Immature natural killer cell (primary cell): ENCODE results near the gene MMP24OS. TPM values are rescaled to one million over a fixed set of nuclear protein-coding genes. Genes with fewer than 3 reads are reported as not detected.

Experiments used
- DNase-seq, 3 donors: peaks; one replicate each; pipeline ENCODE4 v3.0.0; 2022; ENCODE audit warnings: mixed read lengths in 1 of 3
- H3K27ac Mint-ChIP-seq, 6 donors: one replicate each; pipeline ENCODE4 v1.8.0; 2020; ENCODE audit warnings: mixed read lengths in 6 of 6, mild to moderate bottlenecking in 5 of 6, inconsistent platforms in 4 of 6, moderate library complexity in 3 of 6
- H3K27me3 Mint-ChIP-seq, 3 donors: one replicate each; pipeline ENCODE4 v1.8.0; 2020 to 2021; ENCODE audit warnings: low read depth in 3 of 3, mild to moderate bottlenecking in 3 of 3, mixed read lengths in 3 of 3, moderate library complexity in 3 of 3, inconsistent platforms in 1 of 3
- H3K36me3 Mint-ChIP-seq, 3 donors: one replicate each; pipeline ENCODE4 v1.8.0; 2020; ENCODE audit warnings: mixed read lengths in 3 of 3, inconsistent platforms in 2 of 3, mild to moderate bottlenecking in 2 of 3
- H3K4me1 Mint-ChIP-seq, 2 donors: one replicate each; pipeline ENCODE4 v1.8.0; 2020; ENCODE audit warnings: inconsistent platforms in 2 of 2, mild to moderate bottlenecking in 2 of 2, mixed read lengths in 2 of 2, moderate library complexity in 1 of 2
- H3K4me3 Mint-ChIP-seq, 5 donors: one replicate each; pipeline ENCODE4 v1.8.0; 2020; ENCODE audit warnings: mild to moderate bottlenecking in 5 of 5, mixed read lengths in 5 of 5, inconsistent platforms in 3 of 5, moderate library complexity in 3 of 5
- H3K9me3 Mint-ChIP-seq, 6 donors: one replicate each; pipeline ENCODE4 v1.8.0; 2020; ENCODE audit warnings: mild to moderate bottlenecking in 6 of 6, mixed read lengths in 6 of 6, inconsistent platforms in 4 of 6, moderate library complexity in 3 of 6
- polyA plus RNA-seq, 3 donors: library from polyadenylated mRNA; unstranded; fragments of 300-500 nt; fragmentation: Illumina TruSeq; gene quantifications; one replicate each; pipeline ENCODE4 v1.2.3, GENCODE V29; 2021

Gene MMP24OS
- polyA plus RNA-seq, 3 donors from 2014 or later = 5.1 to 22.2 (median 17.7) TPM

DNA sequence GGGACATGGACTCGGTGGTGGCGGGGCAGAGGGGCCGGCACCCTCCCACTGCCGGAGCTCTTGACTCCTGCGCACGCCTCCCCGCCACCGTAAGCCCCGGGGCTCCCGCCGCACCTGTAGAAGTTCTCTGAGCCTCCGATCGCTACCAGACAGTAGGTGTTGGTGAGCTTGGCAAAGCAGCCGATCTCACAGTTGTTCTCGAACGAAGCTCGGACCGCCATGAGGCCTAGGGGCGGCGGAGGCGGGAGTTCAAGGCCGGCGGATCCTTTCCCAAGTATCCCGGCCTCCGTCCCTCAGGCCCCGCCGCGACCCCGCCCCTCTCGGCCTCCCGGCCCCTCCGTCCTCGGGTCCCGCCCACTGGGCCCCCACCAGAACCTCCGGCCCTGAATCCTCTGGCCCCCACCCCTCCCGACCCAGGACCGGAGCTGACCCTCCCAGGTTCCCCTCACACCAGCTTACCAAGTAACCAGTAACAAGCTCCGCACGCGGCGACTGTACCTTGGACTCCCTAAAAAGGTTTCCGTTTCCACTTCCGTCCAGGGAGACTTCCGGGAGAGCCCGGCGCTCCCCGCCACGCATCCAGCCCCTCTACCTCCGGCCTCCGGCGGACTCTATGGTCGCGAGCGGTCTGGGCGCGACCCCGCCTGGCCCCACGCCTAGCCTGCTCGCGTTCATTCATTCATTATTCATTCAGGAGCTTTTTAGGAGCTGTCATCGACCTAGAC, 6.5 kb upstream of the MMP24OS start, which contains the start of gene EIF6:
EIF6 (minus strand) TSS at position 506 of the 725 bp plus-strand sequence; CDS start at position 221, 285 bp downstream.
- peak within 1 kb of the TSS; percentile 85 to 97 (median 92) for H3K4me3 Mint-ChIP-seq
- peaks cover 31 to 36% of the 10 kb centered on the region in 2 donors for H3K4me1 Mint-ChIP-seq
- peak within 1 kb of the TSS; percentile 81 to 95 (median 91) for H3K27ac Mint-ChIP-seq
- H3K36me3 Mint-ChIP-seq = peaks cover 7 to 15% (median 12%) of the 10 kb centered on the region in 3 donors
- H3K9me3 Mint-ChIP-seq = no peaks in the 10 kb centered on the region
- no peaks in the 10 kb centered on the region for H3K27me3 Mint-ChIP-seq
- DNase-seq = peak; percentile 75 to 84 (median 80)

DNA sequence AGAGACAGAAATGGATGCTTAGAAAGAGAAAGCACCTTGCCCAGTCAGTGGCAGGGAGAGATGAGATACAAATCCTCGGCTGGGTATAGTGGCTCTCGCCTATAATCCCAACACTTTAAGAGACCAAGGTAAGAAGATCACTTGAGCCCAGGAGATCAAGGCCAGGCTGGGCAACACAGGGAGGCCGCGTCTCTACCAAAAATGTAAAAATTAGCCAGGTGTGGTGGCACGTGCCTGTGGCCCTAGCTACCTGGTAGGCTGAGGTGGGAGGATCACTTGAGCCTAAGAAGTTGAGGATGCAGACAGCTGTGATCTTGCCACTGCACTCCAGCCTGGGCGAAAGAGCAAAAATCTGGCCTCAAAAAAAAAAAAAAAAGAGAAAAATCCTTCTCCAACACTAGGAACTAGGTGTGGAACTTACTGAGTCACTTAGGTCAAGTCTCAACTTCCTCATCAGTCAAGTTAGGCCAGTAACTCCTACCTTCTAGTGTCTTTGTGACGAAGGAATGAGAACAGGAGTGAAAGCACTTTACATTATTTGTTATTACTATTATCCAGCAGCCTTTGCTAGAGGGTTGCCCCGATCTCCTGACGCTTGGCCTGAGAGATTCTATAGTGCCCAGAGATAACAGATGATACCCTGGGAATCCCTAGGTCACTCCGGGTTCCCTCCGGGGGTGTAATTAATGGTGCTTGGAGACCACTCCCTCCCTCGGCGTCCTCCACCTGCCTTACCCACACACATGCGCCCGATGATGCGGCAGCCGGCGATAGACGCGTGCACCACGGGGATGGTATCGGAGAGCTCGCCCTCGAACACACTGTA, 5.7 kb upstream of the MMP24OS start:
- Mint-ChIP-seq H3K4me3 (peak overlapping the region; percentile 85 to 97 (median 92)), H3K4me1 (peaks cover 31 to 36% of the 10 kb centered on the region in 2 donors), H3K9me3 (no peaks in the 10 kb centered on the region), H3K36me3 (peaks cover 7 to 23% (median 15%) of the 10 kb centered on the region in 3 donors), H3K27ac (peak overlapping the region; percentile 81 to 95 (median 91)), H3K27me3 (no peaks in the 10 kb centered on the region)
- DNase-seq = no peak

DNA sequence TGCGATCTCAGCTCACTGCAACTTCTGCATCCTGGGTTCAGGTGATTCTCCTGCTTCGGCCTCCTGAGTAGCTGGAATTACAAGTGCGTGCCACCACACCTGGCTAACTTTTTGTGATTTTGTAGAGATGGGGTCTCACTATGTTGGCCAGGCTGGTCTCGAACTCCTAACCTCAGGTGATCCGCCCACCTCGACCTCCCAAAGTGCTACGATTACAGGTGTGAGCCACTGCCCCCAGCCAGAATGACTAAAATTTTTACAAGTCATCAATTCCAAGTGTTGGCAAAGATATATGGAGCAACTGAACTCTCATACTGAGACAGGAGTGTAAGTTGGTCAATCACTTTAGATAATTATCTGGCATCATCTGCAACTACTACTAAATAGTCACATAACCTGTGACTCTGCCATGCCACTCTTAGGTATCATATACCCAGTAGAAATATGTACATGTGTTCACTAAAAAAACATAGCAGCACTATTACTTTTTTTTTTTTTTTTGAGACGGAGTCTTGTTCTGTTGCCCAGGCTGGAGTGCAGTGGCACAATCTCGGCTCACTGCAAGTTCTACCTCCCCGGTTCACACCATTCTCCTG, 3.7 kb upstream of the MMP24OS start:
- DNase-seq = no peak
- Mint-ChIP-seq H3K27ac (peak overlapping the region in 2 of 6 donors; percentile 16 to 34), H3K4me3 (no peak overlapping the region), H3K27me3 (peaks cover 0 to 7% (median 3%) of the 10 kb centered on the region in 3 donors), H3K9me3 (no peaks in the 10 kb centered on the region), H3K36me3 (peaks cover 7 to 26% (median 15%) of the 10 kb centered on the region in 3 donors), H3K4me1 (peaks cover 43 to 46% of the 10 kb centered on the region in 2 donors)

DNA sequence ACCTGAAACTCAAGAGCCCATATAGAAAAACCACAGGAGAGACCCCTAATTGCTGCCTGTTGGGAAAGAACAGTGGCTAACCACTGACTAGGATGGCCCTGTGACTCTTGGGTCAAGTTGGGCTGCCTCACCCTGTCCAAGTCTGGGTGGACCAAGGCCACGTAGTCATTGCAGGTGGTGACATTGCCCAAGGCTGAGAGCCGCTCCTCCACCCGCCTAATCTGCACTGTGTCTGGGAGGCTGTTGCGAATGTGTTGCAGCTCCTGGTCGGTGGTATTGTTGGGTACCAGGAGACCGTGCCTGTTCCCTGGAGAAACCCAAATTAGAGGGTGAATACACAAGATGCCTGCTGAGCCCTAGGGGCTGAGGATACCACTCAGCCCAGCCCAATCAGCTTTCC, 2.6 kb upstream of the MMP24OS start:
- Mint-ChIP-seq H3K4me3 (no peak overlapping the region), H3K9me3 (no peaks in the 10 kb centered on the region), H3K27ac (peak overlapping the region in 3 of 6 donors; percentile 90 to 97 (median 92)), H3K27me3 (peaks cover 0 to 7% (median 3%) of the 10 kb centered on the region in 3 donors), H3K4me1 (peaks cover 40 to 46% of the 10 kb centered on the region in 2 donors), H3K36me3 (peaks cover 7 to 26% (median 15%) of the 10 kb centered on the region in 3 donors)
- no peak for DNase-seq

DNA sequence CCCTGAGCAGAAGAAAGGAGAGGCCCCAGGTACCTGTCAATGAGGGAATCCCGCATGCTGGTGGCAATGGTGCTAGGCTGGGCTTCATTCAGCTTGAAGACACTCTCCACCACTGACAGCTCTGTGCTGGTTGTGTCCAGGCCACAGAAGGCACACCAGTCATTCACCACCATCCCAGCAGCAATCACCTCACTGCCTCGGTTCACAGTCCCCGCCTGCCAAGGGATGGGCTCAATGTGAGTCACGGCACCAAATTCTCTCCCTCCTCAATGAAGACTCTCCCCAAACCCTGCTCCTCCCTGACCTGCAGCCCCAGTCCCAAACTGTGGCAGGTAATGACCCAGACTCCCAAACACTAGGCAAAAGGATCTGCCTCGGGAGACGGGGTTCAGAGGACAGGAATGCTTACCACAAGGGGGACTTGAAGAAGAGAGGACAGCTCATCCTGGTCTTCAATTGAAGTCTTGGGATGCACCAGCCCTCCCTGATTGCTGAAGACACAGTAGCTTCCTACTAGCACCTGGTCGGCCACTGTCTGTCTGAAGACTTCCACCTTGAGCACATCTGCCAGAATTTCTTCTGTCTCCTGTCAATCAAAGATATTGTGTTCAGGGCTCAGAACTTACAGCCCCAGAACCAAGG, 1.7 kb upstream of the MMP24OS start:
- peaks cover 0 to 7% (median 3%) of the 10 kb centered on the region in 3 donors for H3K27me3 Mint-ChIP-seq
- H3K36me3 Mint-ChIP-seq = peaks cover 7 to 26% (median 15%) of the 10 kb centered on the region in 3 donors
- no peaks in the 10 kb centered on the region for H3K9me3 Mint-ChIP-seq
- peak overlapping the region in 1 of 5 donors; percentile 18 for H3K4me3 Mint-ChIP-seq
- peak overlapping the region; percentile 89 to 97 (median 90) for H3K27ac Mint-ChIP-seq
- DNase-seq = no peak
- H3K4me1 Mint-ChIP-seq = peaks cover 37 to 40% of the 10 kb centered on the region in 2 donors

DNA sequence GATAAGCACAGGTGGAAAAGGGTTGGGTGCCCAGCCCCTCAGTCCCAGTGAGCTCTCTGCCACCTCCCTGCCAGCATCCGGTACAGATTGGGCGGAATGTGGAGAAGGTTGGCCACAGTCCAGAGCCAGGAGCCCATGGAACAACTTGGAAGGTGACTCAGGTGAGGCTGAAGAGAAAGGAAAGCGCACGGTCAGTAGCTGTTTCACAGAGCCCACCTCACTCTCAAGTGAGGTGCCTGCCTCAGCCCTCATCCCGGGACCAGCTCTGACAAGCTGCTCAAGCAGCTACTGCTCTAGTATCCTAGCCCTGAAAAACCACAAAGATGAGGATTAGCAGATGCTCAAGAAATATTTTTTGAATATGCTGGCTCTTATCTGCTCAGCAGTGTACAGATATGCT, 1.1 kb upstream of the MMP24OS start:
- peaks cover 7 to 26% (median 15%) of the 10 kb centered on the region in 3 donors for H3K36me3 Mint-ChIP-seq
- H3K27me3 Mint-ChIP-seq = peaks cover 0 to 7% (median 3%) of the 10 kb centered on the region in 3 donors
- H3K4me1 Mint-ChIP-seq = peaks cover 35 to 36% of the 10 kb centered on the region in 2 donors
- no peak for DNase-seq
- H3K27ac Mint-ChIP-seq = peak overlapping the region; percentile 89 to 97 (median 90)
- H3K9me3 Mint-ChIP-seq = no peaks in the 10 kb centered on the region
- peak overlapping the region in 1 of 5 donors; percentile 98 for H3K4me3 Mint-ChIP-seq

DNA sequence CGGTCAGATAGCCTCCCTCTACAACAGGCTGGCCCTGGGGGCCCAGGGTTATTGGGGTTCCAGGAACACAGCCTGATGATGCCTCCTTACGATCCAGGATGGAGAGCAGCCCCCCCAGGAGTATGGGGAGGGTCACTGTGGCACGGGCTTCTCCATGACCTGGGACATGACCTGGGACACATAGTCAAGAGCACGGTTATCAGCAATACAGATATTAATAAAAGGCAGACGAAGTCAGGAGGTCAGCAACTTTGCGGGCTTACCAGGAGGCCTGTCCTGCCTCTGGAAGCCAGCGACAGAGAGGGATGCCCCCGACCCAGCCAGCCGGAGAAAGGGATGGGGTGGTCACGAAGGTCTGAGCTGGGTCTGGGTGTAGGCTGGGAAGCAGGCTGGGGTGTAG, 795 bp downstream of the MMP24OS start:
- H3K36me3 Mint-ChIP-seq = peaks cover 7 to 24% (median 12%) of the 10 kb centered on the region in 3 donors
- H3K4me3 Mint-ChIP-seq = peak overlapping the region; percentile 95 to 98 (median 98)
- peaks cover 23 to 26% of the 10 kb centered on the region in 2 donors for H3K4me1 Mint-ChIP-seq
- H3K27me3 Mint-ChIP-seq = peaks cover 2 to 7% (median 3%) of the 10 kb centered on the region in 3 donors
- peak overlapping the region; percentile 97 to 100 (median 100) for H3K27ac Mint-ChIP-seq
- DNase-seq = no peak
- no peaks in the 10 kb centered on the region for H3K9me3 Mint-ChIP-seq

DNA sequence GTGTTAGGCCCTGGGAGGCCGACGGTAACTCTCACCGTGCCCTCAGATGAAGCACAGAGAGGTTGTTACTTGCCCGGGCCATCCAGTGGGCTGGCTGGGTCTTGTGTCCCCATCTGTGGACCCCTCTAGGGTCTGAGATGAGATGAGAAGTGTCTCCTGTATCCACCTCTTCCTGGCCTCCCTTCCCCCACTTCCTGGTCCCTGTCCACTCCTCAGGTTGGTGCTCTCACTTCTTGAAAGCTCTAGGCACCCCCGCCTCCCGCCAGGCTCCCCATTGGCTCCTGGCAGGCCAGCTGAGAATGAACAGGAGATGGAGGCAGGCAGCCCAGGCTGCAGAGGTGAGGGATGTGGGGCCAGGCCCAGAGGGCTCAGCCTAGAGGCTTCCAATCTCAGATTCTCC, 1.5 kb downstream of the MMP24OS start:
- H3K9me3 Mint-ChIP-seq = no peaks in the 10 kb centered on the region
- peaks cover 7 to 20% (median 12%) of the 10 kb centered on the region in 3 donors for H3K36me3 Mint-ChIP-seq
- H3K4me1 Mint-ChIP-seq = peaks cover 16 to 25% of the 10 kb centered on the region in 2 donors
- no peak for DNase-seq
- peak overlapping the region; percentile 97 to 100 (median 100) for H3K27ac Mint-ChIP-seq
- H3K27me3 Mint-ChIP-seq = peaks cover 2 to 7% (median 3%) of the 10 kb centered on the region in 3 donors
- H3K4me3 Mint-ChIP-seq = peak overlapping the region in 4 of 5 donors; percentile 95 to 98 (median 98)

DNA sequence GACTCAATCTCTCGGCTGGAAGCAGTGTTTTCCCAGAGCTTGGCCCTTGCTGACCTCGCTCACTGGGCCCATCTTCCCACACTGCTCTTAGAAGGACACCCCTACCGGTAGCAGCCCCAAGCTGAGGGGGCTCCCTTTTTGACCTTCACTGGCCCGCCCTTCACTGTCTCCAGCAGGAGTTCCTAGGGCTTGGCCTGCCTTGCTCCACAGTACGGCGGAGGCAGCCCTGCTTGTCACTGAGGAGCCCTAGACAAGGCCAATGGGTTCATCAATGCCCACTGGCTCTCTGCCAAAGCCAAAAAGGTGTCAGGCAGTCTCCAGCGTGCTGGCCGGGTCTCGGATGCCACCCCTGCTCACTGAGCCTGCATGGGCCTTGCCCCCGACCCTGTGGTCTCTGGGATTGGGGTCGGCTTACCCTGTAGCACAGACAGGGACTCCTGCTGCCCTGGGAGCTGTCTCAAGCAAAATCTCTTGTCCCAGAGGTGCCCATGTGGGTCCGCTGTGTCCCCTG, 2.1 kb downstream of the MMP24OS start:
- Mint-ChIP-seq H3K9me3 (no peaks in the 10 kb centered on the region), H3K27ac (peak overlapping the region; percentile 97 to 100 (median 100)), H3K4me3 (peak overlapping the region in 4 of 5 donors; percentile 17 to 98 (median 76)), H3K36me3 (peaks cover 11 to 23% (median 12%) of the 10 kb centered on the region in 3 donors), H3K27me3 (peaks cover 2 to 7% (median 5%) of the 10 kb centered on the region in 3 donors), H3K4me1 (peaks cover 16 to 25% of the 10 kb centered on the region in 2 donors)
- DNase-seq = no peak

DNA sequence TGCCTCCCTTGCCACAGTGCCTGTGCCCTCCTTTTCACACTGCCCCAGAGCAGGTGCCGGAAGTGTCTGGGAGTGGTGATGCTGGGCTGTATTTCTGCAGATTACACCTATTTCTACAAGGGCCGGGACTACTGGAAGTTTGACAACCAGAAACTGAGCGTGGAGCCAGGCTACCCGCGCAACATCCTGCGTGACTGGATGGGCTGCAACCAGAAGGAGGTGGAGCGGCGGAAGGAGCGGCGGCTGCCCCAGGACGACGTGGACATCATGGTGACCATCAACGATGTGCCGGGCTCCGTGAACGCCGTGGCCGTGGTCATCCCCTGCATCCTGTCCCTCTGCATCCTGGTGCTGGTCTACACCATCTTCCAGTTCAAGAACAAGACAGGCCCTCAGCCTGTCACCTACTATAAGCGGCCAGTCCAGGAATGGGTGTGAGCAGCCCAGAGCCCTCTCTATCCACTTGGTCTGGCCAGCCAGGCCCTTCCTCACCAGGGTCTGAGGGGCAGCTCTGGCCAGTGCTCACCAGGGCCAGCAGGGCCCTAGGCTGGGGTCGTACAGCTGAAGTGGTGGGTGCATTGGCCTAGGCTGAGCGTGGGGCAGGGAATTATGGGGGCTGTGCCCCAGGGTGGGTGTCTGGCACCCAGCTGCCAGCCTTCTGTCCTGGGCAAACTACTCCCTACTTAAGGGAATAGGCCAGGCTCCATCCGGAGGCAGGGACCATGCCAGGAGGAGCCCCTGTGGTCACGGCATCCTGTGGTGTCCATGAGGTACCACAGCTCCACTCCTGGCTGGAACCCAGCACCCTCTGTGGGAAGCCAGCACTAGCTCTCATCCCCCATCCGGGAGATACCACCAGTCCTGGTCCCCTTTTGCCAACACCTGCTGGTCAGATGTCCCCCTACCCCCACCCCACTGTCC, 3.5 kb downstream of the MMP24OS start:
- Mint-ChIP-seq H3K27ac (peak overlapping the region in 3 of 6 donors; percentile 11 to 61 (median 23)), H3K4me3 (no peak overlapping the region), H3K27me3 (peaks cover 2 to 7% (median 5%) of the 10 kb centered on the region in 3 donors), H3K4me1 (peaks cover 16 to 20% of the 10 kb centered on the region in 2 donors), H3K9me3 (no peaks in the 10 kb centered on the region), H3K36me3 (peaks cover 3 to 14% (median 4%) of the 10 kb centered on the region in 3 donors)
- DNase-seq = no peak

DNA sequence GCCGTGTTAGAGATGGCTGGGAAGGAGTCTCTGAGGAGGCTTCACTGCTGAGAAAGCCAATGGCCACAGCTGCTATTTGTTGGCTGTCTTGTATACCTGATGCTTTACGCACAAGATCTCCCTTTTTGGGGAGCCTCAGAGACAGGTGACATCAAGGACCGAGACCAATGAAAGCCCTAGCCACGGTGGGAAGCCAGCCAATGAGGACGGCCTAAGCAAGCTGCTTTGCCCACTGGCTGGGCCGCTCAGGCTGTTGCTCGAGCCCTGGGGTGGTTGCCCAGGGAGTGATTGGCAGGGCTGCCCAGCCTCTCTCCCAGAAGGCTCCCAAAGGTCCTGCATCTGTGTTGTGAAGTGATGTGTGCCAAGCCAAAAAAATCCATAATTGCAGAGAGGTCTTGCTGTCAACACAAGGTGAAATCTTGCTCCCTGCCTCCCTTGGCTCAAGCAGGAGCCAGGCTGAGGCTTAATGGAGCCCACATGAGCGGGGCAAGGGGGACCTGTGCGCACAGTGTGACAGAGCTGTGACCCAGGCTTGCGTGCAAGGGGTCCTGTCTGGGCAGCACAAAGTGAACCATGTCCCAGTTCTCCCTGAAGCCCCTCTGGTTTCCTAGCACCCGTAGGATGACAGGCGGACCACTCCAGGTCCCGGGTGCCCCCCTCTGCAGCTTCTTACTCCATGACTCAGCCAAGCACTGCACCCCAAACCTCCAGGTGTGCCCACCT, 4.3 kb downstream of the MMP24OS start:
- Mint-ChIP-seq H3K4me1 (peaks cover 16 to 24% of the 10 kb centered on the region in 2 donors), H3K27me3 (peaks cover 2 to 7% (median 7%) of the 10 kb centered on the region in 3 donors), H3K4me3 (no peak overlapping the region), H3K36me3 (peaks cover 0 to 6% (median 4%) of the 10 kb centered on the region in 3 donors), H3K9me3 (no peaks in the 10 kb centered on the region), H3K27ac (peak overlapping the region in 4 of 6 donors; percentile 23 to 67 (median 62))
- no peak for DNase-seq
